Measurements from ENCODE around the gene CCNYL1. TPM values are rescaled to one million over a fixed set of nuclear protein-coding genes. Genes with fewer than 3 reads are reported as not detected.

CCNYL1 gene
- polyA plus RNA-seq, 1 of the 3 experiments (the other 2 are of a cell fraction) = 8.7 TPM

- TF ChIP-seq ZBTB33 (IDR thresholded peaks at IDR 0.05; ENCODE audit: borderline replicate concordance, low read depth) (no peak), RCOR1 (IDR thresholded peaks at IDR 0.05; ENCODE audit: low read length) (no peak), SIN3A (IDR thresholded peaks at IDR 0.05; ENCODE audit: borderline replicate concordance, low read depth, low read length) (no peak), YY1 (IDR thresholded peaks at IDR 0.05; ENCODE audit: low read depth) (no peak), NFIC (IDR thresholded peaks at IDR 0.05; ENCODE audit: borderline replicate concordance) (no peak), EP300 (IDR thresholded peaks at IDR 0.05; ENCODE audit: borderline replicate concordance in 1 of 2, low read depth in 1 of 2, low read length in 1 of 2) (no peak)
Measured at GRCh38 chr2:207777124-207777523, 65.7 kb downstream of the CCNYL1 start (continued).

GRCh38 chr2:207778298-207778882 lies 67.0 kb downstream of the CCNYL1 start:
- POLR2A ChIA-PET = no interaction called here
- H3K9me3 ChIP-seq = no peaks in the 10 kb centered on the region

More at GRCh38 chr2:207778298-207778882, 67.0 kb downstream of the CCNYL1 start:
- Histone ChIP-seq H3K4me3 (ENCODE audit: low read depth in 2 of 2, low read length in 1 of 2) (no peak overlapping the region), H3K9ac (no peak overlapping the region), H3K27me3 (ENCODE audit: insufficient read depth) (no peaks in the 10 kb centered on the region), H3K27ac (ENCODE audit: low read depth in 2 of 2, low read length in 1 of 2) (no peak overlapping the region), H4K20me1 (ENCODE audit: insufficient read depth) (no peaks in the 10 kb centered on the region), H3K79me2 (ENCODE audit: insufficient read depth) (no peaks in the 10 kb centered on the region), H3K9me2 (no peaks in the 10 kb centered on the region), H3F3A (replicated peaks; ENCODE audit: insufficient read depth) (no peaks in the 10 kb centered on the region), H3K4me2 (no peak overlapping the region), H3K36me3 (replicated peaks in 1 of 2; ENCODE audit: control insufficient read depth in 1 of 2, insufficient read depth in 2 of 2, low read length in 1 of 2) (no peaks in the 10 kb centered on the region), H3K4me1 (ENCODE audit: control insufficient read depth in 1 of 2, insufficient read depth in 2 of 2, low read depth in 1 of 2, low read length in 1 of 2) (peaks cover 0 to 8% of the 10 kb centered on the region in 2 experiments; a peak in 1 of 4 replicates), H2AFZ (ENCODE audit: low read depth) (no peak overlapping the region)
- whole genome bisulfite sequencing (ENCODE audit: low lambda C conversion rate) = 85% methylated on average over 4 of the region's 4 CpGs
- no peak for DNase-seq
- TF ChIP-seq IRF3 (IDR thresholded peaks at IDR 0.05; ENCODE audit: low read depth, low read length) = no peak
- TF ChIP-seq FOXM1 (IDR thresholded peaks at IDR 0.05; ENCODE audit: low read depth) = no peak
- TF ChIP-seq FOSL2 (IDR thresholded peaks at IDR 0.05; ENCODE audit: borderline replicate concordance, low read depth) = no peak
- no peak for TF ChIP-seq ZBTB33 (IDR thresholded peaks at IDR 0.05; ENCODE audit: borderline replicate concordance, low read depth)
- TF ChIP-seq TCF12 (IDR thresholded peaks at IDR 0.05) = no peak
- no peak for TF ChIP-seq EZH2phosphoT487 (IDR thresholded peaks at IDR 0.05; ENCODE audit: borderline replicate concordance, low read depth)
- TF ChIP-seq MXI1 (IDR thresholded peaks at IDR 0.05; ENCODE audit: low read depth, low read length) = no peak
- TF ChIP-seq USF1 (IDR thresholded peaks at IDR 0.05; ENCODE audit: borderline replicate concordance, low read depth) = no peak
- no peak for TF ChIP-seq RFX5 (IDR thresholded peaks at IDR 0.05; ENCODE audit: low read length)
- no peak for TF ChIP-seq CTCF (IDR thresholded peaks at IDR 0.05)
- TF ChIP-seq MAX (IDR thresholded peaks at IDR 0.05; ENCODE audit: low read depth) = no peak
- no peak for TF ChIP-seq SIN3A (IDR thresholded peaks at IDR 0.05; ENCODE audit: borderline replicate concordance, low read depth, low read length)
- no peak for TF ChIP-seq JUND (IDR thresholded peaks at IDR 0.05)
- TF ChIP-seq RAD21 (IDR thresholded peaks at IDR 0.05; ENCODE audit: low read length) = no peak
- TF ChIP-seq GABPA (IDR thresholded peaks at IDR 0.05; ENCODE audit: low read depth) = no peak
- TF ChIP-seq GATA2 (CRISPR knock-in tag; IDR thresholded peaks at IDR 0.05) = no peak
- TF ChIP-seq MEF2A (IDR thresholded peaks at IDR 0.05; ENCODE audit: borderline replicate concordance, low read depth) = no peak
- TF ChIP-seq FOXJ3 (CRISPR knock-in tag; IDR thresholded peaks at IDR 0.05) = no peak
- no peak for TF ChIP-seq POLR2AphosphoS5 (IDR thresholded peaks at IDR 0.05; ENCODE audit: low read depth, low read length)
- no peak for TF ChIP-seq TEAD4 (IDR thresholded peaks at IDR 0.05; ENCODE audit: borderline replicate concordance, insufficient read depth)
- CTCF ChIA-PET = interaction anchor here (0.7 kb wide), 1 partner anchor 14 kb away, joined by 3 read pairs; no protein-coding TSS in a partner anchor

Measured in SK-N-SH (cell line).